Measurements from ENCODE around the gene OR1S1. TPM values are rescaled to one million over a fixed set of nuclear protein-coding genes. Genes with fewer than 3 reads are reported as not detected.

Gene OR1S1
- total RNA-seq, 1 donor from 2014 or later, result not detected

DNA sequence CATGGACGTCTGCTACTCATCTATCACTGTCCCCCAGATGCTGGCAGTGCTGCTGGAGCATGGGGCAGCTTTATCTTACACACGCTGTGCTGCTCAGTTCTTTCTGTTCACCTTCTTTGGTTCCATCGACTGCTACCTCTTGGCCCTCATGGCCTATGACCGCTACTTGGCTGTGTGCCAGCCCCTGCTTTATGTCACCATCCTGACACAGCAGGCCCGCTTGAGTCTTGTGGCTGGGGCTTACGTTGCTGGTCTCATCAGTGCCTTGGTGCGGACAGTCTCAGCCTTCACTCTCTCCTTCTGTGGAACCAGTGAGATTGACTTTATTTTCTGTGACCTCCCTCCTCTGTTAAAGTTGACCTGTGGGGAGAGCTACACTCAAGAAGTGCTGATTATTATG is 32.9 kb upstream of the OR1S1 start:
- no peak for DNase-seq (ENCODE audit: low read depth)
- Histone ChIP-seq H3K4me3 (ENCODE audit: low read depth, low read length) (no peak overlapping the region), H3K27me3 (ENCODE audit: control insufficient read depth, insufficient read depth, low read length) (no peaks in the 10 kb centered on the region), H3K36me3 (ENCODE audit: control insufficient read depth, insufficient read depth, low read length) (no peaks in the 10 kb centered on the region)
- TF ChIP-seq, protein P1, sequence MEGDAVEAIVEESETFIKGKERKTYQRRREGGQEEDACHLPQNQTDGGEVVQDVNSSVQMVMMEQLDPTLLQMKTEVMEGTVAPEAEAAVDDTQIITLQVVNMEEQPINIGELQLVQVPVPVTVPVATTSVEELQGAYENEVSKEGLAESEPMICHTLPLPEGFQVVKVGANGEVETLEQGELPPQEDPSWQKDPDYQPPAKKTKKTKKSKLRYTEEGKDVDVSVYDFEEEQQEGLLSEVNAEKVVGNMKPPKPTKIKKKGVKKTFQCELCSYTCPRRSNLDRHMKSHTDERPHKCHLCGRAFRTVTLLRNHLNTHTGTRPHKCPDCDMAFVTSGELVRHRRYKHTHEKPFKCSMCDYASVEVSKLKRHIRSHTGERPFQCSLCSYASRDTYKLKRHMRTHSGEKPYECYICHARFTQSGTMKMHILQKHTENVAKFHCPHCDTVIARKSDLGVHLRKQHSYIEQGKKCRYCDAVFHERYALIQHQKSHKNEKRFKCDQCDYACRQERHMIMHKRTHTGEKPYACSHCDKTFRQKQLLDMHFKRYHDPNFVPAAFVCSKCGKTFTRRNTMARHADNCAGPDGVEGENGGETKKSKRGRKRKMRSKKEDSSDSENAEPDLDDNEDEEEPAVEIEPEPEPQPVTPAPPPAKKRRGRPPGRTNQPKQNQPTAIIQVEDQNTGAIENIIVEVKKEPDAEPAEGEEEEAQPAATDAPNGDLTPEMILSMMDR (IDR thresholded peaks at IDR 0.05; ENCODE audit: insufficient read depth, low read length, poor library complexity, severe bottlenecking), result no peak

- DNase-seq (ENCODE audit: low read depth), result no peak
- Histone ChIP-seq H3K27me3 (ENCODE audit: control insufficient read depth, insufficient read depth, low read length) (no peaks in the 10 kb centered on the region), H3K36me3 (ENCODE audit: control insufficient read depth, insufficient read depth, low read length) (no peaks in the 10 kb centered on the region), H3K4me3 (ENCODE audit: low read depth, low read length) (no peak overlapping the region)
- TF ChIP-seq, protein P1 (IDR thresholded peaks at IDR 0.05; ENCODE audit: insufficient read depth, low read length, poor library complexity, severe bottlenecking), result no peak
Observed at GRCh38 chr11:58186938-58187337, 25.6 kb upstream of the OR1S1 start.

GRCh38 chr11:58188770-58189169 is 23.8 kb upstream of the OR1S1 start, which contains the start of gene OR9Q2:
Gene OR9Q2 (plus strand): TSS chr11:58189070. CDS start chr11:58190491, 1,421 bp downstream.
- TF ChIP-seq, protein P1 (IDR thresholded peaks at IDR 0.05; ENCODE audit: insufficient read depth, low read length, poor library complexity, severe bottlenecking), result no peak
- H3K27me3 ChIP-seq (ENCODE audit: control insufficient read depth, insufficient read depth, low read length), result no peaks in the 10 kb centered on the region
- no peak for DNase-seq (ENCODE audit: low read depth)
- no peak within 1 kb of the TSS for H3K4me3 ChIP-seq (ENCODE audit: low read depth, low read length)
- no peaks in the 10 kb centered on the region for H3K36me3 ChIP-seq (ENCODE audit: control insufficient read depth, insufficient read depth, low read length)

- DNase-seq (ENCODE audit: low read depth), result no peak
- TF ChIP-seq, protein P1 (IDR thresholded peaks at IDR 0.05; ENCODE audit: insufficient read depth, low read length, poor library complexity, severe bottlenecking), result no peak
- Histone ChIP-seq H3K27me3 (ENCODE audit: control insufficient read depth, insufficient read depth, low read length) (no peaks in the 10 kb centered on the region), H3K36me3 (ENCODE audit: control insufficient read depth, insufficient read depth, low read length) (no peaks in the 10 kb centered on the region), H3K4me3 (ENCODE audit: low read depth, low read length) (no peak overlapping the region)
Observed at GRCh38 chr11:58192229-58192628, 20.3 kb upstream of the OR1S1 start.

DNA sequence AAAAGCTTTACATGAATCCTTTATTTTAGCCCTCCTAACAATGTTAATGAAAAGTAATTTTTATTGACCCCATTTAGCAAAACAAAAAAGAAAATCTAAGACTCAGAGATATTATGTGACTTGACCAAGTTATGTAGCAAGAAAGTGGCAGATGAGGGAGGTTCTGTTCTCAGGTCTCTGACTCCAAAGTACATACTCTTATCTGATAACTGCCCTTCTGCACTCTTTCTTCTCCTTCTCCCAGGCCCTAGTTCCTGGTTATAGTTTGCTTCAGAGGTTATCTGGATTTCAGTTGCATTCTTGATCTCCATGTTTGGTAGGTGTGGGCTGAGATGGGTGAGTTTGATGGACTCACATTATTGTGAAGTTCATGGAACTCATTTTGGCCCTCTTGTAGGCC is 19.1 kb upstream of the OR1S1 start:
- DNase-seq (ENCODE audit: low read depth), result no peak
- TF ChIP-seq, protein P1 (IDR thresholded peaks at IDR 0.05; ENCODE audit: insufficient read depth, low read length, poor library complexity, severe bottlenecking), result no peak
- H3K27me3 ChIP-seq (ENCODE audit: control insufficient read depth, insufficient read depth, low read length), result no peaks in the 10 kb centered on the region
- H3K4me3 ChIP-seq (ENCODE audit: low read depth, low read length), result no peak overlapping the region
- H3K36me3 ChIP-seq (ENCODE audit: control insufficient read depth, insufficient read depth, low read length), result no peaks in the 10 kb centered on the region

GRCh38 chr11:58195939-58196338 is 16.6 kb upstream of the OR1S1 start:
- Histone ChIP-seq H3K4me3 (ENCODE audit: low read depth, low read length) (no peak overlapping the region), H3K36me3 (ENCODE audit: control insufficient read depth, insufficient read depth, low read length) (no peaks in the 10 kb centered on the region), H3K27me3 (ENCODE audit: control insufficient read depth, insufficient read depth, low read length) (no peaks in the 10 kb centered on the region)
- TF ChIP-seq, protein P1 (IDR thresholded peaks at IDR 0.05; ENCODE audit: insufficient read depth, low read length, poor library complexity, severe bottlenecking), result no peak
- DNase-seq (ENCODE audit: low read depth), result no peak

Data from kidney epithelial cell (primary cell).